Activated CD4-positive, alpha-beta T cell treated with anti-CD3 and anti-CD28 coated beads for 36 hours (primary cell): ENCODE results near the gene FCRL1. TPM values are rescaled to one million over a fixed set of nuclear protein-coding genes. Genes with fewer than 3 reads are reported as not detected.

ENCODE experiments used
- ATAC-seq: fragments of 200-7000 bp; cut with Tn5 transposase; one replicate; pipeline ENCODE4 v1.10.0; 2021; ENCODE audit warnings: mild to moderate bottlenecking, moderate library complexity
- CTCF ChIA-PET: fragments of 350-600 bp; sonication (Branson Sonifier 250); formaldehyde crosslinking; loops from one replicate; lab custom pipeline; 2021; ENCODE audit warnings: antibody characterized with exemption; lab: Charles Lee
- POLR2A ChIA-PET: fragments of 350-600 bp; sonication (Branson Sonifier 250); formaldehyde crosslinking; loops from one replicate; lab custom pipeline; 2021; ENCODE audit warnings: antibody characterized with exemption, inconsistent platforms; lab: Charles Lee
- DNase-seq: peaks from one replicate; pipeline ENCODE4 v3.0.0-alpha.2; 2020
- H3K27ac Mint-ChIP-seq: one replicate; pipeline ENCODE4 v1.8.0; 2021; ENCODE audit warnings: mixed read lengths
- H3K27me3 Mint-ChIP-seq: one replicate; pipeline ENCODE4 v1.8.0; 2021; ENCODE audit warnings: mixed read lengths
- H3K36me3 Mint-ChIP-seq: one replicate; pipeline ENCODE4 v1.8.0; 2021; ENCODE audit warnings: low read depth, mixed read lengths
- H3K4me1 Mint-ChIP-seq: one replicate; pipeline ENCODE4 v1.8.0; 2021; ENCODE audit warnings: mixed read lengths
- H3K4me3 Mint-ChIP-seq: one replicate; pipeline ENCODE4 v1.8.0; 2021; ENCODE audit warnings: mild to moderate bottlenecking, moderate library complexity, mixed read lengths
- H3K9me3 Mint-ChIP-seq: one replicate; pipeline ENCODE4 v1.8.0; 2021; ENCODE audit warnings: low read depth, mixed read lengths
- intact Hi-C, 2 experiments: fragments of 100-400 bp; cut with DNase I in 1 of 2; cut with micrococcal nuclease in 1 of 2; formaldehyde crosslinking; loops; one replicate each; pipeline versions ENCODE4 v1.14.2 to v1.15.1; 2022 to 2024; cut with DNase I, micrococcal nuclease
- total RNA-seq, 2 experiments: library from RNA; stranded (reverse); gene quantifications; one replicate each; pipeline ENCODE4 v1.2.3, GENCODE V29; 2021

Gene FCRL1
- total RNA-seq, 2 experiments from 2014 or later = not detected

DNA sequence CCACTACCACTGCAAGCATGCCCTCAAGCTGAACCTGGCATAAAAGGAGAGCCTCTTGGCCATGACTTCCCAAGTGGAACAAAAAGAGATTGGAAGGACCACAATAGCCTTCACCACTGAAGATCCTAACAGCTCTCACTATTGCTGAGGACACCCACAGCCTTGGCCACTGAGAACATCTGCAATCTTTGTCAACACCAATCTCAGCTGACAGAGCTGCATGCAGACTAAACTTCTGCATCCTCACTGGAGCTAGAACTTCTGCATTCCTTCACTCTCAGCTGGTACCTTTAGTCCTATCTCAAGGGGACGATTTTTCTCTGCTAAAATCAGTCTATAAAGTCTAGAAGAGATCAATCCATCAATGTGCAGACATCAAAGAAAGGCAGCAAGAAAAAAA is 34.7 kb downstream of the FCRL1 start:
- ATAC-seq (no peak), DNase-seq (no peak)
- Mint-ChIP-seq H3K27me3 (peaks cover 8% of the 10 kb centered on the region), H3K9me3 (no peaks in the 10 kb centered on the region), H3K4me1 (peaks cover 7% of the 10 kb centered on the region), H3K4me3 (no peak overlapping the region), H3K27ac (no peak overlapping the region), H3K36me3 (no peaks in the 10 kb centered on the region)
- intact Hi-C loops = no loop called here
- POLR2A ChIA-PET = no interaction called here
- CTCF ChIA-PET = no interaction called here

DNA sequence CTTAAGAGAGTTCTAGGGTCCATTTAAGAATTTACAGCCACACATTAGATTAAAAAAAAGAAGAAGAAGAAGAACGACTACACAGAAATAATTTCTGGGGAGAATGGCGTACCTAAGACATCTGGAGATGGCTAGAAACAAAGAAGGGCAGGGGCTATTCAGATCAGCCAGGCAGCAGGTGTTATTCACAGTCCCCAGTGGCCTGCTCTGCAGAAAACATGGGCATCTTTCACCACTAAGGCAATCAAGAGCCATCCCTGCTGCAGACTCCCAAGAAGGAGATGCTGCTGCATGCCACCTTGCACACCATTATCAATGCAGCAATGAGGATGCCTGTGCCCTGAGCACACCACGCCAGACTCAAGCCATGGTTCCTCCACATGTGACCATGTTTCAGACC is 35.1 kb downstream of the FCRL1 start:
- POLR2A ChIA-PET = no interaction called here
- DNase-seq (no peak), ATAC-seq (no peak)
- Mint-ChIP-seq H3K4me3 (no peak overlapping the region), H3K27me3 (peaks cover 8% of the 10 kb centered on the region), H3K4me1 (peaks cover 7% of the 10 kb centered on the region), H3K27ac (no peak overlapping the region), H3K9me3 (no peaks in the 10 kb centered on the region), H3K36me3 (no peaks in the 10 kb centered on the region)
- CTCF ChIA-PET = no interaction called here
- intact Hi-C loops = no loop called here

DNA sequence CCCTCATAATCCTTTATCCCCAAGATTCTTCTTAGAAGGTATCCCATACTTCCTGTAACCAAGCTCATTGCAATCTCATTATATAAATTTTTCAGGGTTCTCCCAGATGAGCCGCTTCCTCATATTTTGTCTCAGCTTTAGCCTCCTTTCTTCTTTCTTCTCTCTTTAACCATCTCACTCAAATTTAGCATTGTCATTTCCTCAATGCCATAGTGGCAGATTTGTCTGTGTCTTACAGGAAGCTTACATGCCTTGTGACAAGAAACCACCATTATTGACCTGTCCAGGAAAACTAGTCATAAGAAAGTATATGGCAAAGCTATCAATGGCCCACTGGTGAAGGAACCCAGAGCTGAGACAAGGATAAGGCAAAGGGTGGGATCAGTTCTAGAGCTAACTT is 37.0 kb downstream of the FCRL1 start:
- ChIA-PET POLR2A (no interaction called here), CTCF (interaction anchor here (0.7 kb wide), 1 partner anchor 34 kb away, joined by 3 read pairs; no protein-coding TSS in a partner anchor)
- no peaks in the 10 kb centered on the region for H3K36me3 Mint-ChIP-seq
- DNase-seq (no peak), ATAC-seq (no peak)
- H3K4me1 Mint-ChIP-seq = peaks cover 7% of the 10 kb centered on the region
- no peak overlapping the region for H3K27ac Mint-ChIP-seq
- no peak overlapping the region for H3K4me3 Mint-ChIP-seq
- H3K27me3 Mint-ChIP-seq = peaks cover 8% of the 10 kb centered on the region
- H3K9me3 Mint-ChIP-seq = no peaks in the 10 kb centered on the region
- intact Hi-C loops = no loop called here

DNA sequence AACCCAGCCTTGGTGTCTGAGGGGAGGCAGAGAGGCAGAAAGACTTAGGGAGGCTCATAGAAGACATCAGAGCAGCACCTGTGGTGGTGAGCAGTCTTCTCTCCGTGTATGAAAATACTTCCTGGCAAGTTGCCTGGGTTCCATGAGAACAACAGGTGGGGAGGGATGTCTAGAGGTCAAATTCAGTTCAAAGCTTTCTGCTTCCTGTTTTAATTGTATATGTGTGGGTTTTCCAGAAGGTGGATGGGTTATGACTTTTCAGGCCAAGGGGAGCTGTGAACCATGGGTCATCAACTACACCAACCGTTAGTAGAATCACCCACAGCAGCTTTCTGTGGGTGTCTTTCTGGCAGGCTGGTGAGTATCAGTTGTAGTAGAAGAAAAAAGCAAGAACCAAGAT is 38.9 kb downstream of the FCRL1 start:
- ChIA-PET POLR2A (no interaction called here), CTCF (no interaction called here)
- H3K27ac Mint-ChIP-seq = no peak overlapping the region
- H3K36me3 Mint-ChIP-seq = no peaks in the 10 kb centered on the region
- no peak for DNase-seq
- H3K27me3 Mint-ChIP-seq = peaks cover 8% of the 10 kb centered on the region
- no peaks in the 10 kb centered on the region for H3K9me3 Mint-ChIP-seq
- intact Hi-C loops = no loop called here
- H3K4me3 Mint-ChIP-seq = no peak overlapping the region
- H3K4me1 Mint-ChIP-seq = peaks cover 7% of the 10 kb centered on the region
- peak; percentile 36 for ATAC-seq

DNA sequence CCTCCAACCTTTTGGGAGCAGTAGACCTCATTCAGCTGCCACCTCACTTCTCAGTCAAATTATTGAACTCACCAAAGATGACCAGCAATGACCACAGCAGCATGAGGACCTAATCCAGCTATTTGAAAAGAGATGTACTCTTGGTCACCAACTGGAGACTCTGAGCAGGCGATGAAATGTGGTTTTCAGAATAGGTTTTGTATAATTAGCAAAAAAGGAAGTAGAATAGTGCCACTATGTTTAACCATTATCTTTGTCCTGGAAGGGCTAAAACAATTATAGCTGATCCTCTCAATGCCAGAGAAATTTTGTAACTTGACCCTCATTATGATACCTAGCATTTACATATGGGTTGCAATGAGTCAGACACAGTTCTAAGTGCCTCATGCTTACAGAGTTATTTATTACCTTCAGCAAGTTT is 42.9 kb downstream of the FCRL1 start, which contains the start of gene FCRL2:
Gene FCRL2, minus strand, starts transcription at position 162 of the 421 bp plus-strand sequence. Its CDS starts 59 bp downstream, at position 103.
- Mint-ChIP-seq H3K27ac (no peak within 1 kb of the TSS), H3K4me3 (no peak within 1 kb of the TSS), H3K9me3 (no peaks in the 10 kb centered on the region), H3K36me3 (no peaks in the 10 kb centered on the region), H3K4me1 (peaks cover 9% of the 10 kb centered on the region), H3K27me3 (peaks cover 15% of the 10 kb centered on the region)
- CTCF ChIA-PET = interaction anchor here (1.2 kb wide), 1 partner anchor 10 kb away, joined by 3 read pairs; no protein-coding TSS in a partner anchor
- ATAC-seq (no peak), DNase-seq (no peak)
- intact Hi-C loops = loop anchor here in 1 of 2 experiments (10.0 kb wide), 1 partner anchor 192 kb away; no protein-coding TSS in a partner anchor
- POLR2A ChIA-PET = no interaction called here

DNA sequence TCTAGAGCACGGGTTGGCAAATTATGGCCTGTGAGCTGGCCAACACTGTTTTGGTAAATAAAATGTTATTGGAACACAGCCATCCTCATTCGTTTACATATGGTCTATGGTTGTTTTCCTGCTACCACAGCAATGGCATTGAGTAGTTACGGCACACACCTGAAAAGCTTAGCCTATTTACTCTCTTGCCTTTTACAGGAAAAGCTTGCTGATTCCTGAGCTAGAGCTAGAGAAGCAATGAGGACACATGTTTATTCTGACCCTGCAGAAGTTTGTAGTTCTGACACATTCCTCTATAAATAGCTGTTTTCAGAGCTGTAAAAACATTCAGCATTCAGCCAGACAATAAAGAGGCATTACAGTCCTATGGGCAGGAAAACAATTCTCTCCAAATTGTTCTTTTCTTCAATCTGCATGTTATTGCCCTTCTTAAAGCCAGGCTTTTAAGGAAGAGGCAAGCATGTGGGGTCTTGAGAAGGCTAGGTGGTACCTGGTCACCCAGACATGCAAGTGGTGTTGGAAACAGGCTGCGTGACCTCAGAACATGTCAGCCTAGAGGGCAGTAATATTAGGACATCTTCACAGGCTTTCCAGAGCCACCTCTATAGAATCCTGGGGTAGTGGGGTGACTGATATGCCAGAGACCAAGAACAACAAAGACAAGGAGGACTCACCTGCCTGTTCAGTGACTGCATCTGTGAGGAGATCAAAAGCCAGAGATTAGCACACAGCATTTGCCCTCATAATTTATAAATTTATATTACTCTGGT is 44.6 kb downstream of the FCRL1 start:
- no peaks in the 10 kb centered on the region for H3K36me3 Mint-ChIP-seq
- intact Hi-C loops = loop anchor here in 1 of 2 experiments (10.0 kb wide), 1 partner anchor 190 kb away; no protein-coding TSS in a partner anchor
- no peaks in the 10 kb centered on the region for H3K9me3 Mint-ChIP-seq
- H3K4me1 Mint-ChIP-seq = peaks cover 2% of the 10 kb centered on the region
- DNase-seq = no peak
- peaks cover 12% of the 10 kb centered on the region for H3K27me3 Mint-ChIP-seq
- H3K4me3 Mint-ChIP-seq = no peak overlapping the region
- ChIA-PET POLR2A (no interaction called here), CTCF (interaction anchor here (1.0 to 1.3 kb wide), 2 partner anchors 11 to 195 kb away, joined by 3 read pairs; no protein-coding TSS in a partner anchor)
- ATAC-seq = no peak
- no peak overlapping the region for H3K27ac Mint-ChIP-seq

DNA sequence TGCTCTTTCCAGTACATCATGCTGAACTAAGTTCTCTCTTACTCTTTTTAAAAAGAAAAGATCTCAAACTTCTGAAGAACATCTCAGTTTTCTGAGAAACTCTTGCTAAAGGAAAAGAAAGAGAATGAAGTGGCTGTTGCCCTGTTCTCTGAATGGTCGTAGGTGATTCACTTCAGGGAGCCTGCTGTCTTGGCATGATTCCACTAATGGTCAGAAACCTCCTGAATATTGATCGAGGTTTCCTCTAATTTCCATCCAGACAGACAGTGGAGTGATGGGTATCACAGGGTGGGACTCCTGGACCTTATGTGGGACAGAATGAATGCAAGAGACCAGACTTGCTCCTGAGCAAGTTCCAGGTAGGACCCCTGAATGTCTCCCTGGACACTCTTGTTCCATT is 45.5 kb downstream of the FCRL1 start:
- CTCF ChIA-PET = interaction anchor here (0.7 to 1.3 kb wide), 3 partner anchors 12 to 403 kb away, joined by 3 read pairs; no protein-coding TSS in a partner anchor
- no peak overlapping the region for H3K27ac Mint-ChIP-seq
- ATAC-seq (no peak), DNase-seq (no peak)
- peaks cover 12% of the 10 kb centered on the region for H3K27me3 Mint-ChIP-seq
- H3K9me3 Mint-ChIP-seq = no peaks in the 10 kb centered on the region
- POLR2A ChIA-PET = no interaction called here
- no peaks in the 10 kb centered on the region for H3K36me3 Mint-ChIP-seq
- intact Hi-C loops = loop anchor here in 1 of 2 experiments (10.0 kb wide), 1 partner anchor 190 kb away; no protein-coding TSS in a partner anchor
- H3K4me1 Mint-ChIP-seq = peaks cover 2% of the 10 kb centered on the region
- no peak overlapping the region for H3K4me3 Mint-ChIP-seq

DNA sequence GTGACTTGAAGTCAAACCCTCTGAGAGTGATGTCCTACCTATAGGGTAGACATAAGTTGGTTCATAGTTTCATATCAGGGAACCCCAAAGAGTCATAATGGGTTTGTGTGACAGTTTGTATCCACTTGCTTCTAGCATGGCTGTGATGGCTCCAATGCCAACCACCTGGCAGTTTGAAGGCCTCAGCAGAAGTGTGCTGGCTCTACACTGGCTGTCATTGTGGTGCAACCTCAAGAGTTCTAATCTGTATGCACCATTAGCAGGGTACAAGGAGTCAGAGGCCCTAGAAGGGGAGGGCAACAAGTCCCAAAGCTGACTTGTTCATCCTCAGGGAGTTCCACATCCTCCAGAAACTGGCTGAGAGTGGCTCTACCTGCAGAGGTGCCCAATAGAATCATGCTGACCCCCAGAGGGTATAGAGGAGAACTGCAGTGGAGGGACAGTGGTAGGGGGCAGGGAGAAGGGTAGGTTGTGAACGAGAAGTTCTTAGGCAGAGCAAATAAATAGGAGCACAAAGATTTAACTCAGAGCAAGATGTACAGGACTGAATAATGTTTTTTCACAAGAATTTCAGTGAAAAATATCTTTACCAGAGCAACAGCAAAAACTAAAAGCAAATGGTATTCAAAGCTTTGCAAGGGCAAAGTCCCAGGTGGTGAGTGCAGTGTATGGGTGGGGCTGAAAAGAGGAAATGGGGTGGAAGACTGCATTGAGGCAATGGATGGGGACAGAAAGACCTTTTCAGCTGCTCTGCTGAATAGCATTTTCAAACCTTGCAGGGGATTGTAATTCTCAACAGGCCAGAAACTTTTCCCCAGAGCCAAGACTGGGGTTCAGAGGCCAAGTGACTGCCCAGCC is 46.2 kb downstream of the FCRL1 start:
- H3K9me3 Mint-ChIP-seq = no peaks in the 10 kb centered on the region
- peaks cover 12% of the 10 kb centered on the region for H3K27me3 Mint-ChIP-seq
- CTCF ChIA-PET = interaction anchor here (0.7 kb wide), 1 partner anchor 402 kb away, joined by 3 read pairs; no protein-coding TSS in a partner anchor
- ATAC-seq (peak; percentile 57), DNase-seq (no peak)
- no peak overlapping the region for H3K27ac Mint-ChIP-seq
- intact Hi-C loops = loop anchor here (1.0 to 10.0 kb wide), 2 partner anchors 189 to 193 kb away; no protein-coding TSS in a partner anchor
- H3K36me3 Mint-ChIP-seq = no peaks in the 10 kb centered on the region
- H3K4me3 Mint-ChIP-seq = no peak overlapping the region
- H3K4me1 Mint-ChIP-seq = peaks cover 2% of the 10 kb centered on the region
- POLR2A ChIA-PET = no interaction called here

DNA sequence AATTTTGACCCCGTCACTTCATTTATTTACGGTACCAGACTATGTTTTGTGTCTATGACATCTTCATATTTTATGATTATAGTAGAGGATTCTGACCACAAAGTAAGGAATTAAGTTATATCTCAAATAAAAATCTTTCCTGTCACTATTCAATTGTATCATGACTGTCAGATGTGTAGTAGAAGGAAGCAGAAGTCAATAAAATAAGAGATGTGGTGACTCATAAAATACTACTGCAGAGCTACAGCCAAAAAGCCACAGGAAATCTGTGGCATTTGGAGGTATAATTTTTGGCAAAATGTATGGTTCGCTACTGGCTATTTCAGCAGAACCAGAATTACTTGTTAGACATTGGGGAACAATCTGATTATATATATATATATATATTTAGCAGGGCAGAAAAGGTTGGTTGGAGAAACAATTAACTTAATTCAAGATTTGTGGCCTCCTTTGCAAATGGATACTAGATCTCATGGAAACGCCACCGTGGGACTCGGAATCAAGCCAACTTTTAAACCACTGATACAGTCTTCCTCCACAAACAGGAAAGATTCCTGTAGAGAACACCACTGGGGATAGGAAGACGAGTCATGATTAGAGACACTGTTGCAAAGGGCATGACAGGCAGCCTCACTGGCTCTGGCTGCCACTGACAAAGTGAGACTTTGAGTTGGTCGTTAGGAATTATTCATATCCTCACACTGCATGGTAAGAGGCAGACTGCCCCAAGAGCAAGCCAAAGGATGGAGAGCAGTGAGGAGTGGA is 48.1 kb downstream of the FCRL1 start:
- H3K4me3 Mint-ChIP-seq = no peak overlapping the region
- POLR2A ChIA-PET = no interaction called here

DNA sequence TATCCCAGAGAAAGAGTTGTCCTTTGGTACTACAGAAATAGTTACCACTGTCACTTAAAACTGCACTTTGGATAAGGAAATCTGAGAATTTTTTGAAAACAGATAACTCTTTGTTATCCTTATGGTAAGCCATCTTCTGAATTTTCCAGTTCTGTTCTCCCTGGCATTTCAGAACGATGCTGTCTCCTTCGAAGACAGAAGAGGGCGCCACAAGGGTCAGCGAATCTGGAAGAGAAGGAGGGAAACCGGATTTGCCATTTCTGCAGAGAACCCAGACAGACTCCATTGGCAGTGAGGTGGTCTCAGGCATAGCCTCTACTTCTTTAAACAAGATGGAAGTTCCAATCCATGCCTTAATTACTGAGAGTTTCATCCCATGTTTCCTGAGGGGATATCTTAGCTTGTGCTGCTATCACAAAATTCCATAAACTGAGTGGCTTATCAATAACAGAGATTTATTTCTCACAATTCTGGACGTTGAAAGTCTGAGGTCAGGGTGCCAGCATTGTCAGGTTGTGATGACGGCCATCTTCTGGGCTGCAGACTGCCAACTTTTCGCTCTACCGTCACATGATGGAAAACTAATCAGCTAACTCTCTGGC is 49.4 kb downstream of the FCRL1 start:
- DNase-seq (no peak), ATAC-seq (no peak)
- H3K4me1 Mint-ChIP-seq = peaks cover 2% of the 10 kb centered on the region
- H3K27me3 Mint-ChIP-seq = peaks cover 12% of the 10 kb centered on the region
- ChIA-PET POLR2A (no interaction called here), CTCF (interaction anchor here (1.5 kb wide), 1 partner anchor 191 kb away, joined by 6 read pairs; no protein-coding TSS in a partner anchor)
- intact Hi-C loops = loop anchor here in 1 of 2 experiments (10.0 kb wide), 1 partner anchor 186 kb away; no protein-coding TSS in a partner anchor
- H3K9me3 Mint-ChIP-seq = no peaks in the 10 kb centered on the region
- H3K36me3 Mint-ChIP-seq = no peaks in the 10 kb centered on the region
- H3K27ac Mint-ChIP-seq = no peak overlapping the region
- H3K4me3 Mint-ChIP-seq = no peak overlapping the region

More for the DNA sequence above, 48.1 kb downstream of the FCRL1 start:
- CTCF ChIA-PET = no interaction called here
- no peak for DNase-seq
- H3K36me3 Mint-ChIP-seq = no peaks in the 10 kb centered on the region
- no peak for ATAC-seq
- peaks cover 12% of the 10 kb centered on the region for H3K27me3 Mint-ChIP-seq
- intact Hi-C loops = loop anchor here in 1 of 2 experiments (10.0 kb wide), 1 partner anchor 187 kb away; no protein-coding TSS in a partner anchor
- H3K27ac Mint-ChIP-seq = no peak overlapping the region
- peaks cover 2% of the 10 kb centered on the region for H3K4me1 Mint-ChIP-seq
- no peaks in the 10 kb centered on the region for H3K9me3 Mint-ChIP-seq
